ENCODE results near the gene ANOS1.

Gene ANOS1

GRCh38 chrX:8741981-8742380 is 10.0 kb upstream of the ANOS1 start:
- H3K27me3 ChIP-seq (ENCODE audit: control insufficient read depth, insufficient read depth, low read length): no peaks in the 10 kb centered on the region
- H3K9ac ChIP-seq (ENCODE audit: low read length): no peak overlapping the region
- no peak overlapping the region for H3K27ac ChIP-seq (ENCODE audit: low read depth, low read length)
- no peak overlapping the region for H3K4me3 ChIP-seq (ENCODE audit: low read depth, low read length)
- peaks cover 4% of the 10 kb centered on the region for H3K4me1 ChIP-seq (ENCODE audit: control insufficient read depth, insufficient read depth, low read length)
- H3K9me3 ChIP-seq (ENCODE audit: control insufficient read depth, insufficient read depth, low read depth, low read length): no peaks in the 10 kb centered on the region
- no peaks in the 10 kb centered on the region for H3K36me3 ChIP-seq (ENCODE audit: control insufficient read depth, insufficient read depth, low read length)

GRCh38 chrX:8738588-8739189 is 6.8 kb upstream of the ANOS1 start:
- H3K27ac ChIP-seq (ENCODE audit: low read depth, low read length): no peak overlapping the region
- peaks cover 9% of the 10 kb centered on the region for H3K4me1 ChIP-seq (ENCODE audit: control insufficient read depth, insufficient read depth, low read length)
- H3K36me3 ChIP-seq (ENCODE audit: control insufficient read depth, insufficient read depth, low read length): no peaks in the 10 kb centered on the region
- H3K9ac ChIP-seq (ENCODE audit: low read length): no peak overlapping the region
- H3K27me3 ChIP-seq (ENCODE audit: control insufficient read depth, insufficient read depth, low read length): peaks cover 8% of the 10 kb centered on the region; the same call in 1 of the 2 replicates
- H3K9me3 ChIP-seq (ENCODE audit: control insufficient read depth, insufficient read depth, low read depth, low read length): no peaks in the 10 kb centered on the region
- H3K4me3 ChIP-seq (ENCODE audit: low read depth, low read length): no peak overlapping the region

DNA sequence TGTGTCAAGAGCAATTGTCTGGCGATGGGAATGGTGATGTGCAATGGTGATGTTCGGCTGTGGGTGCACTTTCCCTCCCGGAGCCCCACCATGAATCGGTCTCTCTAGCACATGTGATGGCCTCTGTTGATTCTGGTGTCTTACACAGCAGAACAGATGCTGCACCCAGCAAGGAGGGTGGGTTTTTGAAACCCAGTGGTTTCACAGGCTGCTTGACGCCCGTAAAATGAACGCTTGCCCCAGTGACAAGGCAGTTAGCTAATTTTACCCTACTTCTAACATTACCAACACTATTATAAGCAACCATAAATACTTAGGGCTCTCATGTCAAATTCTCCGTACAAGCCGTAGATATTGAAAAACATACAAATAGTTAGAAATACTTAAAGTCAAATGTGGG is 5.9 kb upstream of the ANOS1 start:
- H3K9ac ChIP-seq (ENCODE audit: low read length): no peak overlapping the region
- H3K36me3 ChIP-seq (ENCODE audit: control insufficient read depth, insufficient read depth, low read length): no peaks in the 10 kb centered on the region
- no peak overlapping the region for H3K4me3 ChIP-seq (ENCODE audit: low read depth, low read length)
- H3K4me1 ChIP-seq (ENCODE audit: control insufficient read depth, insufficient read depth, low read length): peaks cover 16% of the 10 kb centered on the region
- H3K9me3 ChIP-seq (ENCODE audit: control insufficient read depth, insufficient read depth, low read depth, low read length): no peaks in the 10 kb centered on the region
- peaks cover 16% of the 10 kb centered on the region for H3K27me3 ChIP-seq (ENCODE audit: control insufficient read depth, insufficient read depth, low read length)
- H3K27ac ChIP-seq (ENCODE audit: low read depth, low read length): no peak overlapping the region

DNA sequence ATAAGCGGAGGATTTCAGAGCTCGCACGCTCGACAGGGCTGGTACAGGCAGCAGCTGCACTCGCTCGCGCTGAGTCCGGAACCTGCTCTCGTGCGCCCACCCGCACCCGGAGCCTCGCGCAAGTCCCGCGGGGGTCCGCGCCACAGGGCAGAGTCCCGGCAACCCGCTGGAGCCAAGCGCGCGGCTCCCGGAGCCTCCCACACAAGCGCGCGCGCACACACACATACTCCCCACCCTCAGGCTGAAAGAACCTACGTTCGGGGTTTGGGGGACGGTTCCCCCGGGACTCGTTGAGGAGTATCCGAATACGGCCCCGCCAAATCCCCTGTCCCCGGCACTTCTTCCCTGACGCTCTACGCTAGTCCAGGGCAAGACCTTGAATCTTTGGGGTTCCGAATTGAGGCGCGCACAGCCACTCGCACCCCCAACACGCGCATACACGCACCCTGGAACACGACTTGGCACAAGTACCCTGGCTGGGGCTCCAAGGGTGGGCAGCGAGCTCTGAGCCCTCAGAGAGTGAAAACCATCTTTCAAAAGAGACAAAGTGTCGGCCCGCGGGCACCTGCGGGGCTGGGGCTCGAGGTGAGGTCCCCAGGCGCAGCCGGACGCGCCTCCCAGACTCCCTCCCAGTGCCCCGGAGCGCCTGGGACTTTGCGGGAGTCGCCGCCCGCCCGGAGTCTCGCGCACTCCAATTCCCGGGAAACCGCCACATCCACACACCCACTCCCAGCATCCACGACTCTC is 952 bp downstream of the ANOS1 start:
- H3K27ac ChIP-seq (ENCODE audit: low read depth, low read length): peak overlapping the region; percentile 29; the same call in 1 of the 2 replicates
- H3K9ac ChIP-seq (ENCODE audit: low read length): peak overlapping the region; percentile 87
- peak overlapping the region; percentile 94 for H3K4me3 ChIP-seq (ENCODE audit: low read depth, low read length)
- peaks cover 18% of the 10 kb centered on the region for H3K36me3 ChIP-seq (ENCODE audit: control insufficient read depth, insufficient read depth, low read length)
- H3K27me3 ChIP-seq (ENCODE audit: control insufficient read depth, insufficient read depth, low read length): peaks cover 73% of the 10 kb centered on the region
- peaks cover 36% of the 10 kb centered on the region for H3K4me1 ChIP-seq (ENCODE audit: control insufficient read depth, insufficient read depth, low read length)
- no peaks in the 10 kb centered on the region for H3K9me3 ChIP-seq (ENCODE audit: control insufficient read depth, insufficient read depth, low read depth, low read length)

- peaks cover 78% of the 10 kb centered on the region for H3K27me3 ChIP-seq (ENCODE audit: control insufficient read depth, insufficient read depth, low read length)
- H3K4me3 ChIP-seq (ENCODE audit: low read depth, low read length): peak overlapping the region; percentile 94
- H3K4me1 ChIP-seq (ENCODE audit: control insufficient read depth, insufficient read depth, low read length): peaks cover 43% of the 10 kb centered on the region
- H3K9me3 ChIP-seq (ENCODE audit: control insufficient read depth, insufficient read depth, low read depth, low read length): no peaks in the 10 kb centered on the region
- H3K36me3 ChIP-seq (ENCODE audit: control insufficient read depth, insufficient read depth, low read length): peaks cover 18% of the 10 kb centered on the region
- H3K9ac ChIP-seq (ENCODE audit: low read length): peak overlapping the region; percentile 37
- no peak overlapping the region for H3K27ac ChIP-seq (ENCODE audit: low read depth, low read length)
These were observed 2.1 kb downstream of the ANOS1 start for GRCh38 chrX:8729811-8730210.

GRCh38 chrX:8728932-8729535 is 2.9 kb downstream of the ANOS1 start:
- no peak overlapping the region for H3K4me3 ChIP-seq (ENCODE audit: low read depth, low read length)
- peaks cover 78% of the 10 kb centered on the region for H3K27me3 ChIP-seq (ENCODE audit: control insufficient read depth, insufficient read depth, low read length)
- H3K9me3 ChIP-seq (ENCODE audit: control insufficient read depth, insufficient read depth, low read depth, low read length): no peaks in the 10 kb centered on the region
- H3K4me1 ChIP-seq (ENCODE audit: control insufficient read depth, insufficient read depth, low read length): peaks cover 50% of the 10 kb centered on the region
- H3K9ac ChIP-seq (ENCODE audit: low read length): no peak overlapping the region
- peaks cover 18% of the 10 kb centered on the region for H3K36me3 ChIP-seq (ENCODE audit: control insufficient read depth, insufficient read depth, low read length)
- H3K27ac ChIP-seq (ENCODE audit: low read depth, low read length): no peak overlapping the region

DNA sequence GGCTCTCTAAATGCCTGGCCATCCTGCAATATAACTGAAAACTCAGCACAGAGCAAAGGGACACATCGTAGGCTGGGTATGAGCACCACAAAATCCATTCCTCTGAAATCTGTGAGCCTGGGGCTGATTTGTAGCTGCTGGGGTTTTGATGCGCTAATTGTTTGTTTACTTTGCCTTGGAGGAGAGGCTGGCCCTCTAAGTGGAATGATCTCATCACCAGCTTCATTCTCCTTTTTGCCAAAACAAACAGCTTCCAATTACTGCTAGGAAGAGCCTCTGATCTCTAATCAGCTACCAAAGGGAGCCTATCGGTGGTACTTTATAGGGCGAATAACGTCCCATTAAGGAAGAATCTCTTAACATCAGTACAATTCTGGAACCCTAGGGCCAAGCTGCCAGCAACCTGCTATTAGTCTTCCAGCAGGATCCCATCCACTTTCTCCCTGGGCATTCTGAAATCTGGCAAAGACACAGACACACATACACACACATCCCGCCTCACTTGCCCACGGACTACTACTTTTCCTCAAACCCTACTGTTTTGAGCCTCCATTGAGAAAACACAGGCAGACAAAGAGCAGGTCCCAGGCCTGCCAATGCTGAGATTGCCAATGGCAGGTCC is 5.8 kb downstream of the ANOS1 start:
- Histone ChIP-seq H3K27me3 (ENCODE audit: control insufficient read depth, insufficient read depth, low read length) (peaks cover 55% of the 10 kb centered on the region), H3K9me3 (ENCODE audit: control insufficient read depth, insufficient read depth, low read depth, low read length) (no peaks in the 10 kb centered on the region), H3K36me3 (ENCODE audit: control insufficient read depth, insufficient read depth, low read length) (peaks cover 18% of the 10 kb centered on the region), H3K4me1 (ENCODE audit: control insufficient read depth, insufficient read depth, low read length) (peaks cover 60% of the 10 kb centered on the region), H3K9ac (ENCODE audit: low read length) (no peak overlapping the region), H3K27ac (ENCODE audit: low read depth, low read length) (no peak overlapping the region), H3K4me3 (ENCODE audit: low read depth, low read length) (peak overlapping the region; percentile 36)

DNA sequence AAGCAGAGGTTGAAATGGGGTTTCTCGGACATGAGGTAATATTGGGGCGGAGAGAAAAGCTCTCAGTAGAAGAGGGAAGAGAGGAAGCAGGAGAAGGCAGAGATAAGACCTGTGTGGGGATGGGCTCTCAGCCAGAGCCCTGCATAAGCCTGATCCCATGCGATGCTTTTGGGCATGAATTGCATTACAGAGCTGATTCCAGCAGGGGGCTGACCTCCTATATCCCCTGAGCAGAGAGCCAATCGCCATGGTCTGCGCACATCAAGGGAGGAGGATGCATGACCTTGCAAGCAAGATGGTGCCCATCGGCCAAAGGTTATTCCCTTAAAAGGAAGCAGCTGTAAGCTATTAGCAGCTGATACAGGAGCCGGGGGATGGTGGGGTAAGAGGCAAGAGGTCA is 7.6 kb downstream of the ANOS1 start:
- Histone ChIP-seq H3K27me3 (ENCODE audit: control insufficient read depth, insufficient read depth, low read length) (peaks cover 38% of the 10 kb centered on the region), H3K4me1 (ENCODE audit: control insufficient read depth, insufficient read depth, low read length) (peaks cover 64% of the 10 kb centered on the region), H3K36me3 (ENCODE audit: control insufficient read depth, insufficient read depth, low read length) (peaks cover 26% of the 10 kb centered on the region), H3K27ac (ENCODE audit: low read depth, low read length) (no peak overlapping the region), H3K9me3 (ENCODE audit: control insufficient read depth, insufficient read depth, low read depth, low read length) (no peaks in the 10 kb centered on the region), H3K4me3 (ENCODE audit: low read depth, low read length) (no peak overlapping the region), H3K9ac (ENCODE audit: low read length) (no peak overlapping the region)

GRCh38 chrX:8721536-8721935 is 10.4 kb downstream of the ANOS1 start:
- Histone ChIP-seq H3K4me3 (ENCODE audit: low read depth, low read length) (no peak overlapping the region), H3K9ac (ENCODE audit: low read length) (no peak overlapping the region), H3K4me1 (ENCODE audit: control insufficient read depth, insufficient read depth, low read length) (peaks cover 43% of the 10 kb centered on the region), H3K27ac (ENCODE audit: low read depth, low read length) (no peak overlapping the region), H3K9me3 (ENCODE audit: control insufficient read depth, insufficient read depth, low read depth, low read length) (no peaks in the 10 kb centered on the region), H3K27me3 (ENCODE audit: control insufficient read depth, insufficient read depth, low read length) (peaks cover 11% of the 10 kb centered on the region), H3K36me3 (ENCODE audit: control insufficient read depth, insufficient read depth, low read length) (peaks cover 12% of the 10 kb centered on the region)

DNA sequence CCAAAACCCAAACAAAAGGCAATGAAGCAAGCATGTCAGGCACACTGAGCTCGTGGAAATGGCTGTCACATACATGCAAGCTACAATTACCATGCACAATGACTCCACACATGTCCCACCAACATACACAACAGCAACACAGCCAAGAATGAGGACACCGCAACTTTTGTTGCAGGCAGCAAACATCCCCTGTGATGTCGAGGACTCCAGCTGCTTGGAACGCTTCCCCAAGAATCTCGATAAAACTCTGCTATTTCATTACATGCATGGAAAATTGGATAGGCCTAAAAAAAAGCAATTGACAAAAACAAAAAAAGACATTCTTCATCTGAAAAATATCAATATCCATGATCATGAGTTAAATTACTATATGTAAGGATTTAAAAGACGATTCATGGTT is 11.8 kb downstream of the ANOS1 start:
- Histone ChIP-seq H3K9me3 (ENCODE audit: control insufficient read depth, insufficient read depth, low read depth, low read length) (no peaks in the 10 kb centered on the region), H3K27me3 (ENCODE audit: control insufficient read depth, insufficient read depth, low read length) (peaks cover 3% of the 10 kb centered on the region; the same call in 1 of the 2 replicates), H3K4me3 (ENCODE audit: low read depth, low read length) (no peak overlapping the region), H3K9ac (ENCODE audit: low read length) (no peak overlapping the region), H3K4me1 (ENCODE audit: control insufficient read depth, insufficient read depth, low read length) (peaks cover 35% of the 10 kb centered on the region), H3K36me3 (ENCODE audit: control insufficient read depth, insufficient read depth, low read length) (peaks cover 12% of the 10 kb centered on the region), H3K27ac (ENCODE audit: low read depth, low read length) (no peak overlapping the region)

- no peaks in the 10 kb centered on the region for H3K9me3 ChIP-seq (ENCODE audit: control insufficient read depth, insufficient read depth, low read depth, low read length)
- peaks cover 31% of the 10 kb centered on the region for H3K4me1 ChIP-seq (ENCODE audit: control insufficient read depth, insufficient read depth, low read length)
- peaks cover 17% of the 10 kb centered on the region for H3K36me3 ChIP-seq (ENCODE audit: control insufficient read depth, insufficient read depth, low read length)
- no peak overlapping the region for H3K27ac ChIP-seq (ENCODE audit: low read depth, low read length)
- H3K27me3 ChIP-seq (ENCODE audit: control insufficient read depth, insufficient read depth, low read length): no peaks in the 10 kb centered on the region
- H3K4me3 ChIP-seq (ENCODE audit: low read depth, low read length): no peak overlapping the region
- no peak overlapping the region for H3K9ac ChIP-seq (ENCODE audit: low read length)
These were observed 14.6 kb downstream of the ANOS1 start for GRCh38 chrX:8717354-8717753.
